ENCODE data around the gene KHDC4.
A peak's percentile ranks its signal among the peaks of the same experiment; 100 is the strongest.

The KHDC4 gene

DNA sequence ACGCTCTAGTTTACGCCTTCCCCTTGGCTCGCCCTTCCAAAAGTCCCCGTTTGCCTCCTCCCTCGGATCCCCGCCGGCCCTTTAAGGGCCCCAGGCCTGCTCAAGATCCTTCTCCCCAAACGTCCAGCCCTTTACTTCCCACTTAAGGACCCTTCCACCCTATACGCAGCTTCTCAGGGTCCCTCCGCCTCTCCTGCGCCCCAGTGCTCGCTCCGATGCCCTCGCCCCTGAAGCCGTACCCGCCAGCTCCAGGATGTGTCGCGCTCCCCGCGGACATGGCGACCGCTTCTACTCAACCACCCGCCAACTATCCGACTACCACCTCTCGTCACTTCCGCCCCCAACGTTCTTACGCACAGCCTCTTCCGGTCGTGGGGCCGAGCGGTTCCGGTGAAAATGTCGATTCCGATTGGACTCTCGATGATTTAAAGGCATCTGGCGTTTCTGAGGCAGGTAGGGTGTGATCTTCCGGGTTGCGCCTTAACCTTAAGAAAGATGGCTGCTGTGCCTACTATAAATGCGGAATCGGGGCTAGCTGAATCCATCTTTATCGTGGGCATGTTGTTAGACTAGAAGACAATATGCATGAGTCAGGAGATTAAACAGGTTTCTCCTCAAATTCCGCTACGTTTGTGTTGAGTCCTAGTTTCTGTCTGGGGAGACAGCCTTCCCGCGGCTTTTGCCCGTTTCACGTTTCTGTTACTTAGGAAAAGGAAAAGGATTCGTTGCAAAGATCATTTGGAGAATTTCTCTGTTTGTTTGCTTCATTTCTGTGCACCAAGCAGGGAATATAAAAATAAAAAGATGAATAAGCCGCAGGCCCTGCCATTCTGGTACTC, at the start of gene KHDC4:
Gene KHDC4, minus strand, starts transcription at position 317 of the 839 bp plus-strand sequence. Its CDS starts 40 bp downstream, at position 277.
- H3K4me3 ChIP-seq (ENCODE audit: low read depth, low read length) = peak within 1 kb of the TSS; percentile 82
- DNase-seq (ENCODE audit: low read depth) = peak; percentile 94

DNA sequence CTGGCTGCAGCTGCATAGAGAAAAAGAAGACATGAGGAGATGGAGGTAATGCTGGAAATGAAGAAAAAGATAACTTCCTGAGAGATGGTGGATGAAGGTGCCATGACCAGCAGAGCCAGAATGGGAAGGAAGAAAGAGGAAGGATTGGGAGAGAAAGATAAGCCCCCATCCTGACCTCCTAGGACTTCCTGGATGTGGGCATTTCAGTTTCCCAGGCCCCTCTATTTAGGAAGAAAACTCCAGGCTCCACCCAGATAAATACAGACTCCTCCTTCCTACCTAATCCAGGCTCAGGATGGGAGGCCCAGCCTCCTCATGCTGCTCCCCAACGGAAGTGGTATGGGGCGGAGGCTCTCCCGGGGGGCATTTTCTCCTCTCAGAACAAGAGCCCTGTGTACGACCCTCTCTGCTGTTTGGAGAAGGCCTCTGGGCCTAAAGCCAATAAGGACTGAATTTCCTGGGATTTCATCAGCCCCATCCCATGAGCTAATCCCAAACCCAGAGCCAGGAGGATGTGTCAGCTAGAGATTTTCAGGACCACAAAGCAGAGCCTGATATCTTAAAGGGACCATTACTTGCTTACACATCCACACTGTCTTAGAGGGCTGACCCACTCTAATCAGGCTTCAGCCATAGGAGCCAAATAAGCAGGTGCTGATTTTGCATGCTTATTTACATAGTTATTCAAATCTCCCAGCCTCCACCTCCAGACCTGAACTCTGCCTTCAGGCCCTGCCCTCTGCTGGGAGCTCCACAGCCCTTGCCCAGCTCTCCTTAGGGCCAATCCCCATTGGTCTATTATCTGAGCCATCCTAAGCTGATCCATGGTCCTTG, 49.2 kb upstream of the KHDC4 start:
- H3K4me3 ChIP-seq (ENCODE audit: low read depth, low read length) = peak overlapping the region; percentile 69
- peak; percentile 99 for DNase-seq (ENCODE audit: low read depth)

GRCh38 chr1:155982106-155982505, 47.9 kb upstream of the KHDC4 start:
- peak overlapping the region; percentile 69 for H3K4me3 ChIP-seq (ENCODE audit: low read depth, low read length)
- no peak for DNase-seq (ENCODE audit: low read depth)

- H3K4me3 ChIP-seq (ENCODE audit: low read depth, low read length) = peak overlapping the region; percentile 69
- DNase-seq (ENCODE audit: low read depth) = peak; percentile 58
Observed at GRCh38 chr1:155981266-155982088, 47.3 kb upstream of the KHDC4 start.

GRCh38 chr1:155979597-155980343, 45.6 kb upstream of the KHDC4 start:
- peak overlapping the region; percentile 69 for H3K4me3 ChIP-seq (ENCODE audit: low read depth, low read length)
- DNase-seq (ENCODE audit: low read depth) = no peak

GRCh38 chr1:155978973-155979429, 44.8 kb upstream of the KHDC4 start:
- no peak for DNase-seq (ENCODE audit: low read depth)
- H3K4me3 ChIP-seq (ENCODE audit: low read depth, low read length) = peak overlapping the region; percentile 69

GRCh38 chr1:155978325-155978972, 44.2 kb upstream of the KHDC4 start, which contains the start of gene ARHGEF2:
TSS of gene ARHGEF2 (minus strand) at chr1:155978547. CDS start at chr1:155978427, 120 bp downstream.
- DNase-seq (ENCODE audit: low read depth) = no peak
- peak within 1 kb of the TSS; percentile 69 for H3K4me3 ChIP-seq (ENCODE audit: low read depth, low read length)

DNA sequence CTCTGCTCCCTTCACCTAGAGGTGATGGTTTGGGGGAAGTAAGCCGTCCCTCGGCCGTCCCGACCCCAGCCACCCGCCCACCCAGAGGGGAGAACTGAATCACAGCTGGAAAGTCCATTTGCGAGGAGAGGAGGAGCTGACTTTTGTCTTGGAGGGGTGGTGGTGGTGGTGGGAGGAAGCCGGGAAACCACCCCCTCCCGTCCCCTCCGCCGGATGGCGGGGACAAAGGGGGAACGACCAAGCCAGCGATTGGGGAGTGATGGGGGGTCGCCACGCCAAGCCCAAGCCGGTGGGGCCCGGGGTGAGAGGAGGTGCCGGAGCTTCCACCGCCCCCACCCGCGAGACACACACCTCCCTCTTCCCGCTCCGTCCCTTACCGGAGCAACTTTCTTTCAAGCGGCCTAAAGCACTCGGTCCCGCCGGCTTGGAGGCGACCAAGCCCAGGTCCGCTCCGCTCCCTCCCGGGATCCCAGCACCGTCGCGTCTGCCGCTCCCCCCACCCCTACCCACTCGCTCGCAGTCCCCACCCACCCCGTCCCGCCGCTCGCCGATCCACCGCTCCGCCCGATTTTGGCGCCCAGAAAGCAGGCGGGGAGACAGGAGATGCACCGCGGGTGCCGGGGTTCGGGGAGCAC, 43.6 kb upstream of the KHDC4 start:
- no peak for DNase-seq (ENCODE audit: low read depth)

GRCh38 chr1:155976913-155977689, 42.9 kb upstream of the KHDC4 start:
- peak overlapping the region; percentile 69 for H3K4me3 ChIP-seq (ENCODE audit: low read depth, low read length)
- no peak for DNase-seq (ENCODE audit: low read depth)

More for the DNA sequence above, 43.6 kb upstream of the KHDC4 start:
- peak overlapping the region; percentile 69 for H3K4me3 ChIP-seq (ENCODE audit: low read depth, low read length)

DNA sequence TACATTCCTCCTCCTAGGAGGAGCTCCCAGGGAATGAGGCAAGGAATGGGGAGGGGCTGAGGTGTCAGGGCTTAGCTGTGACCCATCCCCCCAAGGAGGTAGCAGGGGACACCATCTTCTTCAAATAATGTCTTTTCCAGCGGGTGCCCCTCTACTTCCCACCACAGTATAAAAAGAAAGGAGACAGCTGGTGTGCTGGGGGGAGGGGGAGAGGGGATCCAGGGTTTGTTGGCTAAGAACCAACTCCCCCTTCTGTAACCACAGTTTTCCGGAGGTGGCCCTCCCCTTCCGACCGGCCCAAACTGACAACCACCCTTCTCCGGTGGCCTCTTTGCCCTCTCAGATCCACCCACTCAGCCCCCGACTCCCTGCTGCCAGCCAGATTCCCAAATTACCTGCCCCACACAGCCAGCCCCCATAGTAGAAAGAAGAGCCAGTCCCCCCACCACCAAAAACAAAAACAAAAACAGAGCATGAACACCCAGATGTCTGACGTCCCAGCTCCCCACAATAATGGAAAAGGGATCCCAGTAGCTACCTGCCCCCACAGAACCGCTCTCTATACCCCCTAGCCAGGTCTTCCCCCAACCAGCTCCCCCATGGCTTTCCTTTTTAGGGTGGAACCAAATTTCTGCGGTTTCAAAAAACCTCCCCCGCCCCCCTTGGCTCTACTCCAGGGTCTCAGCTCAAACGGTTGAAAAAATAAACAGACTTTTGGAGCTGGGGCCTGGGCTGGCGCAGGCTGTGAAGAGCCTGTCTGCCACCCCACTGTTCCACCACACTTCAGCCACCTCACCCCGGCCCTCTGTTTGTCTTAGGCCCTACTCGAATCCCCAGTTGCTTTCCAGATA, 42.1 kb upstream of the KHDC4 start:
- DNase-seq (ENCODE audit: low read depth) = no peak
- peak overlapping the region; percentile 69 for H3K4me3 ChIP-seq (ENCODE audit: low read depth, low read length)

DNA sequence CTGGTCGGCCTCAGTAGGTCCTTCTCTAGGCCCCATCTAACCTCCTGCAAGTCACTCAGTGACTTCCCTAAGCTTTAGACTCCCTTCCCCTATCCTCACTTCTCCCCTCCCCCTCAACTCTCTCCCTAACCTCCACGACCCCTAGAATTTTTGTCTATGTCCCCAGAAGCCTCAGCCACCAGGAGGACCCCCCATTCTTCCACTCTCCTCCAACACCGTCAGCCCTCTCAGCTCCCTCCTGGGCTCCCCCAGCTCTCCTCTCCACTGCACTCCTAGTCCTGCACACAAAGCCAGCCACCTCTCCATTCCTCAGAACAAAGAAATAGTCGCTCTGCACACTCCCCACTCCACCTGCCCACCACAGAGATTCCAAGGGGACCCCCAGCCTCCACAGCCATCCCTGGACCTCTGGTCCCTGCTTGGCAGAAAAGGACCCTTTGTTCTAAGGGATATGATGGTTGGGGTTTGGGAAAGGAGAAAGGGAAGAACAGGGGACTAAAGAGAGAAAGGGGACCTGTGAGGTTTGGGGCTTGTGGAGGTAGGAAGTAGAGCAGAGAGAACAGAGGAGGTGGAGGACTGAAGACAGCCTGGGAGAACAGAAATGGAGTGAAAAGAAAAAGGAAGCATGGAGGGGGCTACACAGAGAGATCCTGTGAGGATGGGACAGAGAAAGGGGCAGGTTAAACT, 41.3 kb upstream of the KHDC4 start:
- no peak for DNase-seq (ENCODE audit: low read depth)
- H3K4me3 ChIP-seq (ENCODE audit: low read depth, low read length) = peak overlapping the region; percentile 69

DNA sequence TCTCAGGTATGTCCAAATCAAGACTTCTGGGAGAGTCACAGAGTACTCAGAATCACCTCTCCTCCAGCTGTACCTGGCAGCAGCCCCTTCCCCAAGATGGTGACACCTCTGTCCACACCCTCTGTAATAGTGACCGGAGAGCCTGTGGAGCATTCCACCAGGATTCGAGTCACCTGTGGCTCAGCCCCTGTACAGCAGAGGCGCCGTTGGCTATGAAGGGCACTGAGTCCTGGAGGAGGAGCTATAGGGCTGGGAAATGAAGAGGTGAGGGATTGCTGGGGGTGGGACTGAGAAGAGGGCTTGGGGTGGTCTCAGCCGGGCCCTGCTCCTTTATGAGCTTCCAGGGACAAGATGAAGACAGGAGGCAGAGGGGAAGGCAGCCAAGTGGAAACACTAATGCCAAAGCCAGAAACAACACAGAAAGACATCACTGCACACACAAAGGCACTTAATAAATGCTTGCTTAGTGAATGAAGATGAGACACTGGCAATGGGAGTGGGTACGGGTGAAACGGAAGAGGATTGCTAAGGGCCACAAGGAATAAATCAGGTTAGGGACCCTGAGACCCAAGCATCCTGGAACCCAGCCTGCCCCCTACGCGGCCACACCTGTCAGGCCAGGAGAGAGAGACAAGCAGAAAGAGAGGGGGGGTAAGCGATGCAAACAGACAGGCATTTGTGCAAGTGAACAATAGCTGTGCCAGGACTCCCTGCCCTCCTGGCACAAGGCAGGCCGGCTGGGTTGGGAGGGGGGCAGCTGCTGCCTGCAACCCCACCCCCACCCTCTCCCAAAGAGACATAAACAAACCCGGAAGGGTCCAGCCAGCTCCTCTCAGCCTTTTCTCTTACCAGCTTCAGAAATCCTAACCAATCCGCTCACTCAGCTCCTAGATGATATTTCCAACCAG, 40.2 kb upstream of the KHDC4 start:
- no peak for DNase-seq (ENCODE audit: low read depth)
- H3K4me3 ChIP-seq (ENCODE audit: low read depth, low read length) = peak overlapping the region; percentile 69

GRCh38 chr1:155973723-155974122, 39.5 kb upstream of the KHDC4 start:
- DNase-seq (ENCODE audit: low read depth) = no peak
- no peak overlapping the region for H3K4me3 ChIP-seq (ENCODE audit: low read depth, low read length)

- DNase-seq (ENCODE audit: low read depth) = no peak
- H3K4me3 ChIP-seq (ENCODE audit: low read depth, low read length) = no peak overlapping the region
Observed at GRCh38 chr1:155971910-155972809, 37.9 kb upstream of the KHDC4 start.
